EH (cell line): ENCODE results near the gene CCDC28A.
A peak's percentile ranks its signal among the peaks of the same experiment; 100 is the strongest.
"Not testable (repeated sequence)": the region's sequence is repeated elsewhere in the genome, so short reads cannot be mapped to it uniquely, and the experiment has no call there.

Experiments
- DNase-seq: peaks from one replicate; pipeline ENCODE4 v3.0.0-alpha.2; 2015; ENCODE audit warnings: low read depth

Gene CCDC28A

GRCh38 chr6:138773177-138774091, at the start of gene CCDC28A:
Gene CCDC28A, plus strand, starts transcription at chr6:138773769. Its CDS starts 2,352 bp downstream, at chr6:138776121.
- peak; percentile 95 for DNase-seq

GRCh38 chr6:138724015-138724414, 49.6 kb upstream of the CCDC28A start:
- DNase-seq: peak; percentile 35

GRCh38 chr6:138726066-138726756, 47.4 kb upstream of the CCDC28A start:
- peak; percentile 3 for DNase-seq

- DNase-seq: no peak
These were observed 46.8 kb upstream of the CCDC28A start for GRCh38 chr6:138726757-138727097.

DNA sequence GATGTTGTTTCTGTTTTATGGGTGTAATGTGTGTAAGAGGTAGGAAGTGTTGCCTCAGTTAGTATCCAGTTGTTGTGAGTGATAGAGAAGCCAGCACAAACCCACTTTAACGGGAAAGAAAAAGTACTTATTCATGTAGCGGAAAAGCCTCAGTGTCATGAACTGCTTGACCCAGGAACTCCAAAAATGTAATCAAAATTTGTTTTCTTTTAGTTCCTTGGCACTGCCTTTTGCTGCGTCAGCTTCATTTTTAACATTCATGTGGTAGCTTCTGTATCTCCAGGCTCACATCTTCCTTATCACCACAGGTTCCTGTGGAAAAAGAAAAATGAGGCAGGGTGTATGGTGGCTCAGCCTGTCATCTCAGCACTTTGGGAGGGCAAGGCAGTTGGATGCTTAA, 46.4 kb upstream of the CCDC28A start:
- DNase-seq: peak; percentile 6

- DNase-seq: no peak
These were observed 44.9 kb upstream of the CCDC28A start for GRCh38 chr6:138728662-138729061.

- not testable (repeated sequence) for DNase-seq
These were observed 43.5 kb upstream of the CCDC28A start for GRCh38 chr6:138730037-138730436.

DNA sequence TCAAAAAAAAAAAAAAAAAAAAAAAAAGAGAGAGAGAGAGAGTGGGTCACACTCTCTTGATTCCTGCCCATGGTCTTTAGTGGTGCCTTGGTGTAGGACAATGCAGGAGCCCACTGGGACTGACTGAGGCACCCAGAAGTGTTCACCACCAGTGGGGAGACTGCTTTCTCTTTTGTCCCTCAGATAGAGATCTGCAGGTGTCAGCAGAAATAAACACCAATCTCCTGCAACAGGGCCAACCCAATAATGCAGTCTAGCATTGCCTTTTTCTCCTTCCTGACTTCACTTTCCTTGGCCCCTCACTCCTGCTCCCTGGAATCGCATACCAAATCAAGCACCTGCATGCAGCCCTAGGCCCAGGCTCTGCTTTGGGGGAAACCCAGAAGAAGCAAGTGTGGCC, 39.0 kb upstream of the CCDC28A start:
- no peak for DNase-seq

DNA sequence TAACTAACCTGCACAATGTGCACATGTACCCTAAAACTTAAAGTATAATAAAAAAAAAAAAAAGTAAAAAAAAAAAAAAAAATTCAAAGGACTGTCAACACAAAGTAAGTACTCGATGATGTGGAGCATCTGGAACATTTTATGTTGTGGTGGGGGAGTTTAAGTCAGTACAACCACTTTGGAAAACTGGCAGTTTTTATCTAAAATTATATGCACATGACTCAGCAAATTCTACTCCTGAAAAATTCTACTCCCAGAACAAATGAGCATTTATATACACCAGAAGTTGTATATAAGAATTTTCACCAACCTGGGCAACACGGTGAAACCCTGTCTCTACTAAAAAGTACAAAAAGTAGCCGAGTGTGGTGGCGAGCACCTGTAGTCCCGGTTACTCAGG, 36.9 kb upstream of the CCDC28A start:
- DNase-seq: peak; percentile 10

GRCh38 chr6:138752017-138752416, 21.6 kb upstream of the CCDC28A start:
- no peak for DNase-seq

- DNase-seq: peak; percentile 42
These were observed 16.4 kb upstream of the CCDC28A start for GRCh38 chr6:138757136-138757535.

GRCh38 chr6:138765896-138766655, 7.5 kb upstream of the CCDC28A start:
- DNase-seq: peak; percentile 43

GRCh38 chr6:138769102-138769676, 4.4 kb upstream of the CCDC28A start:
- DNase-seq: no peak

- no peak for DNase-seq
These were observed 883 bp upstream of the CCDC28A start for GRCh38 chr6:138772596-138773176.

DNA sequence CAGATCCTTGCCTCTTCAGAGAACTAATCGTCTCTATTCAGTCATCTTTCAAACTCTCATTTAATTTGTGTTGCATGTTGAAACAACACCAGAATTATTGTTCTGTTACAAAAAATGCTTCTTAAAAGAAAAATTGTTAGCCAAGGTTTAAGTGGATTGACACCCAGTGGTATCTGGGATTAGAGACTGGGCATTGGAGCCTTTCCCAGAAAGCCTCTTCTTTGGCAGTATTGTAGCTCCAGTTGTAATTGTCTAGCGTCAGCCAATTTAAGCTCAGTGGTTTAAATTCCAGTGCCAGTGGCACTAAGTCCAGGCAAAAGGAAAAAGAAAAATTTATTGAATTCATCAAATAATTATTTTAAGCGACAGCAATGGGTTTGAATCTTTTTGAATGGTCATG, 801 bp downstream of the CCDC28A start:
- no peak for DNase-seq

- DNase-seq: no peak
These were observed 3.1 kb downstream of the CCDC28A start for GRCh38 chr6:138776659-138777058.

- no peak for DNase-seq
These were observed 4.8 kb downstream of the CCDC28A start for GRCh38 chr6:138778331-138778730.

DNA sequence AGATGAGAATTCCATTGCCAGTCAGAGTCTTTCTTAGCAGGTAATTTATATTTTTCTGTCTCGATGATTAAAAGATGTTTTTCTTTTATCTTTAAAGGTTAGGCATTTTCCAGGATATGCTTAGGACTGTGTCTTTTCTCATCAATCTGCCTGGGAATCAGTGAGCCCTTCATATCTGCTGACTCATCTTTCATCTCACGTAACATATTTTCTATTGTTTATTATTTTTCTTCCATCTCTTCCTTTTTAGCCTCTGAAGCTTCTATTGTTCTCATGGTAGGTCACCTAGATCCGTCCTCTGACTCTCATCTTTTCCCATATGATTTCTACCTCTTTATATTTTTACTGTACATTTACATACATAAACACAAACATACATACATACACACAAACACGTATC, 8.7 kb downstream of the CCDC28A start:
- no peak for DNase-seq

DNA sequence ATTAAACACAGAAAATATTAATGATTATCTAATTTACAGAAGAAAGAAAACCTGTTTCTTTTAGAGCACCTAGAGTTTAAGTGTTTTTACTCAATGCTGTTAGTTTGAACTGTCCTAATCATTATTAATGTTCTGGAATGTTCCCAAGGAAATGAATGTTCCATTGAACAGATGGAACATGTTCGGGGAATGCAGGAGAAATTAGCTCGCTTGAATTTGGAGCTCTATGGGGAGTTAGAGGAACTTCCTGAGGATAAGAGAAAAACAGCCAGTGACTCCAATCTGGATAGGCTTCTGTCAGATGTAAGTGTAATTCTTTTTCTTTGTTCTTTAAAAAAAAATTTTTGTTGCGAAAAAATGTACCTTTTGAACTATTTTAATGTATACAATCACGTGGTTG, 11.5 kb downstream of the CCDC28A start:
- DNase-seq: no peak

- DNase-seq: no peak
These were observed 12.4 kb downstream of the CCDC28A start for GRCh38 chr6:138785980-138786379.

GRCh38 chr6:138787138-138787537, 13.6 kb downstream of the CCDC28A start:
- no peak for DNase-seq
